Colon (tissue), 2 donors: ENCODE measurements around the gene AHRR.
"Not testable (repeated sequence)": the region's sequence is repeated elsewhere in the genome, so short reads cannot be mapped to it uniquely, and the experiment has no call there.

Source experiments
- FAIRE-seq: peaks from 2 replicates; lab custom pipeline; 2012; peaks lifted over from hg19 to GRCh38; lab: Jason Lieb, UNC
- donor health status: control.
- donor health status: control.

AHRR gene

GRCh38 chr5:378976-379742 is 57.6 kb downstream of the AHRR start:
- FAIRE-seq = no peak

GRCh38 chr5:380701-381309 is 59.3 kb downstream of the AHRR start:
- no peak for FAIRE-seq

DNA sequence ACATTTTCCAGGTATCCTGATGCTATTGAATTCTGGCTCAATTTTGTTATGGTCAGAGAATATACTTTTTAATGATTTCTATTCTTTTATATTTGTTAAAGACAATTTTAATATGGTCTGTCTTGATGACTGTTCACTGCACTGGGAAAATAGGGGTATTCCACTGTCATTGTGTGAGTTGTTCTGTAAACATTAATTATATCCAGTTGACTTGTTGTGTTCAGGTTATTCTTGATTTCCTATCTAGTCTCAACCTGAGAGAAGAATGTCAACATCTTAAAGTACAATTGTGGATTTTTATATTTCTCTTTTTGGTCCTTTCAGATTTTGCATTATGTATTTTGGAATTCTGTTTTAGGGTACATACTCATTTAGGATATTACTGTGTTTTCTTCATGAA is 61.6 kb downstream of the AHRR start:
- no peak for FAIRE-seq

DNA sequence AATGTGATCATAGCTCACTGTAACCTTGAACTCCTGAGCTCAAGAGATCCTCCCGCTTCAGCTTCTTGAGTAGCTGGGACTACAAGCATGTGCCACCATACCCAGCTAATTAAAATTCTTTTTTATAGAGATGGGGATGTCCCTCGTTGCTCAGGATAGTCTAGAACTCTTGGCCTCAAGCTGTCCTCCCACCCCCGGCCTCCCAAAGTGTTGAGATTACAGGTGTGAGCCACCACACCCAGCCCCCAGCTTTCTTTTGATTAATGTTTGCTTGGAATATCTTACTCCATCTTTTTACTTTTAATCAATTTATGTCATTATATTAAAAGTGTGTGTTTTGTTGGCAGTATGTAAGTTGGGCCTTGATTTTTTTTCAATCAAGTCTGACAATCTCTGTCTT is 62.1 kb downstream of the AHRR start:
- no peak for FAIRE-seq

- not testable (repeated sequence) for FAIRE-seq
These were observed 63.1 kb downstream of the AHRR start for GRCh38 chr5:384576-384975.

DNA sequence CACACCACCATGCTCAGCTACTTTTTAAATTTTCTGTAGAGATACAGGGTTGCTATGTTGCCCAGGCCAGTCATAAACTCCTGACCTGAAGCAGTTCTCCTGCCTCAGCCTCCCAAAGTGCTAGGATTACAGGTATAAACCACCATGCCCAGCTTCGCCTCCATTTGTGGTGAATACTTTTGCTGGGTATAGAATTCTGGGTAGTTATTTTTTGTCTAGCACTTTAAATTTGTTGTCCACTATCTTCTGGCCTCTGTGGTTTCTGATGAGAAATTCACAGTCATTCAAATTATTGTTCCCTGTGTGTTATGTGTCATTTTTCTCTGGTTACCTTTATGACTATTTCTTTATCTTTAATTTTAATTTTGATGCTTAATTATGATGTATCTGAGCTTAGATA is 63.8 kb downstream of the AHRR start:
- FAIRE-seq = no peak

DNA sequence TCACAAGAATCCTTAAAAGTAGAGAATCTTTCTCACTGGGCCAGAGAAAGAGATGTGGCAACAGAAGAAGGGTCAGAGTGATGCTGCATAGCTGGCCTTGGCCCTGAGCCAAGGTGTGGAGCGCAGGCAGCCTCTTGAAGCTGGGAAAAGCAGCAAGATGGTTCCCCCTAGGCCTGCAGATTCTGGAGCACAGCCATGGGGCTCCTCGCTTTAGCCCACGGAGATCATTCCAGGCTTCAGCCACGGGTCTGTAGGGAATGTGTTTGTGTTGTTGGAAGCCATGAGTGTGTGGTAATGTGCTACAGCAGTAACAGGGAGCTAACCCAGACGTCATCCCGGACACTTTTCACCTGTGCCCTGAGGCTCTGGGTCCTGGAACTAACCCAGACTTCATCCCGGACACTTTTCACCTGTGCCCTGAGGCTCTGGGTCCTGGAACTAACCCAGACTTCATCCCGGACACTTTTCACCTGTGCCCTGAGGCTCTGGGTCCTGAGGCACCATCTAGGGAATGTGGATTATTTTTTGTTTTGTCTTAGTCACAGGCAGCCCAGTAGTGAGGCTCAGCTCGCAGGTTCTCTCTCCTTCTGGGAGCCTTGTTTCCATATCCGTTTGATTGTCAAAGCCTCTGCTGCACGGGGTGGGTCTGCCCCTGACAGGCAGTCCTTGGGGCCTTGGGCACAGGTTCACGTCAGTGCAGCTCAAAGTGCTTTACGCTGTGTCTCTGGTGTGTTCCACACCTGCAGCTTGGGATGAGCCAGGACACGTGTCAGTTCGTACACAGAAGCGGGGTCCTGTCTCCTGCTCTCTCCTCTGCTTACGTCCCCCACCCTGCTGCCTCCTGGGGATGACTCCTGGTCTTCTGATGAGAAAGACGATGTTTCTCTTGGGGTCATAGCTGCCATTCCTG is 65.2 kb downstream of the AHRR start:
- no peak for FAIRE-seq

DNA sequence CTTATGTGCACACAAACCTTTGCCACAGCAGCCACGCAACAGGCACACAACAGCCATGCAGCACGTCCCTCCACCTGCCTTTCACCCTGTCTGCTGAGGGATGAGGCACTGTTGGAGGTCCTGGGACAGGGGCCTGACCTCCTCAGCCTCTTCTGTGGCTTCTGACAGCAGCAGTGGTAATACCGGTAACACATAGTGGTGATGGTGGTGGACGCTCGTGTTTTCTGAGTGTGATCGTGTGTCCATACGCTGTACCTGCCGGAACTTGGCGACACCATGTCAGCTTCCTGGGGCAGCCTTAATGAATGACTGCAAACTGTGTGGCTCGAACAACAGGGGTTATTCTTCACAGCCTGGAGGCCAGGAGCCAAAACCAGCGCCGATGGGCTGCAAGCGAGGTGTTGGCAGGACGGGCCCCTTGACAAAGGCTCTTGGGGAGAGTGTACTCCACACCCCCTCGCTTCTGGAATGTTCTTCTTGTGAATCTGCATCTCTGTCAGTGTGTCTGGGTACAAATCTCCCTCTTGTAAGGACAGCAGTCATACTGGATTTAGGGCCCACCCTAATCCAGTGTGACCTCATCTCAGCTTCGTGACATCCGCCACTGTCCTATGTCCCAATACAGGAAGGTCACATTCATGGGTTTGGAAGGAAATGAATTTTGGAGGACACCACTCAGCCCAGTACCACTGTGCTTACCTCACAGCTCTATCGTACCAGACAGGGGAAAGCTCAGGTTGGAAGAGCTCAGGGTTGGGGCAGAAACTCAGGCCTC is 66.2 kb downstream of the AHRR start:
- FAIRE-seq = no peak

DNA sequence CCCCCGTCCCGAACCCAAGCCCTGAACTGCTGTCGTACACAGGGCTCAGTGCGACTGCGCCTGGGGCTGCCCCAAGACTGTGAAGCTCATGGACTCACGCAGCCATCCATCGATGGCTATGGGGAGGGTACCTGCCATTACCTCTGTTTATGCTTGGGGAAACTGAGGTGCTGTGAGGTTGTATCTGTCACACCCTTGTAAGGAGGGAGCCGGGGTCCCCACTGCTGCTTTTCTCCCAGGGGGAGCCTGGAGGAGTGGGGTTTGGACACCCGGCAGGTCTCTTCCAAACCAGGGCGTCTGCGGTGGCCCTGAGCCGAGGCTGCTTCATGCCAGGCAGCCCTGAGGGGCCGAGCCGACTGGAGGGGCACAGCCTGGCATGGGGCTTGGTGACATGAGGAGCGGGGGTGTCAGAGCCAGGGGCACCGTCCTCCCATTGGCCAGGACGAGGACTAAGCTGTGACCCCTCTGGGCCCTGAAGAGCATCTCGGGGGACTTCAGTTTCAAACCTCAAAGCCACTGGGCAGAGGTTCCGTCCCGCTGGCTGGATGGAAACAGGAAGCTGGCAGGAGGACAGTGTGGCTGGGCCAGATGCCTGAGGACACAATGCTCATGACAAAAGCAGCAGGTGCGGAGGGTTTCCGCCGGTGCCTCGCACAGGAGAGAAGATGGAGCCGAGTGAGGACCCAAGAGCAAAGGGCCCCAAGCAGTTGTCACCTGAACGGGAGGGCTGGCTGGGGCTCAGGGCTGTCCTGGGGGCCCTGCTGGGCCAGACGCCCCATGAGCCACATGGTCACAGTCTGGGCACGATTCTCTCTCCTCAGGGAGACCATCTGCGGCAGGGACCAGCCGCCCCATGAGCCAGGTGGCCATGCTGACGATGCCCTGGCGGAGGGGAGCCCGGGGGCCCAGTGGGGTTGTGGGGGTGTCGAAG is 67.0 kb downstream of the AHRR start:
- no peak for FAIRE-seq

GRCh38 chr5:389197-389821 is 67.8 kb downstream of the AHRR start:
- no peak for FAIRE-seq

- FAIRE-seq = no peak
These were observed 68.5 kb downstream of the AHRR start for GRCh38 chr5:389891-390622.

DNA sequence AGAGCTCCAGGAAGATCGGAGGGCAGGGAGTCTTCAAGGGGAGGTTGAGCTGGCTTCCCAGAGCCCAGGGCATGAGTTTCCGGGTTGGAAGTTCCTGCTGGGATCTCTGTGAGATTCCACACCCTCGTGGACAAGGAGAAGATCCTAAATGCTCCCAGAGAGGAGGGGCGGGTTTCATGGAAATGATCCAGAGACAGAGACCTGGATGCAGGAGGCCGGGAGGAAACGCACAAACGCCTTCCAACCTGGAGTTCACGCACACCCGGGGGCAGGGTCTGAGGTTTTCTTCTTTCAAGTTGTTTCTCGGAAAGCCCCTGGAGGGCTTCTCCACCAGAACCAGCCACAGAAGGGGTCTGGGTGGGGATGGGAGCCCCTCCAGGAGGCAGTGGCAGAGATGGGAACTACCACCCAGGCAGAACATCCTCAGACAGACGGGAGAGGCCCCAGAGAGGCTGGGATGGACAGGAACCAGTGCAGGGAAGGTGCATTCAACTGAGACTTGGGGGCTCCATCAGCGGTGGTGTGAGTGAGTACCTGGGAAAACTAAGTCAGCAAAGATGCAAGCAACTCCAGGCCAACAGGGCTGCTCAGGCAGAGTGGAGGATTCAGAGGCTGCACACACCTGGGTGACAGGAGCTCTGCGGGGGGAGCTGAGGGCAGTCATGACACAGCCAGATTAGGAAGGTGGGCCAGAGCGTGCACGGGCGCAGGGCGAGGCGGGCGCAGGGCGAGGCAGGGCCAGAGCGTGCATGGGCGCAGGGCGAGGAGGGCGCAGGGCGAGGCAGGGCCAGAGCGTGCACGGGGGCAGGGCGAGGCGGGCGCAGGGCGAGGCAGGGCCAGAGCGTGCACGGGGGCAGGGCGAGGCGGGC is 69.3 kb downstream of the AHRR start:
- no peak for FAIRE-seq

DNA sequence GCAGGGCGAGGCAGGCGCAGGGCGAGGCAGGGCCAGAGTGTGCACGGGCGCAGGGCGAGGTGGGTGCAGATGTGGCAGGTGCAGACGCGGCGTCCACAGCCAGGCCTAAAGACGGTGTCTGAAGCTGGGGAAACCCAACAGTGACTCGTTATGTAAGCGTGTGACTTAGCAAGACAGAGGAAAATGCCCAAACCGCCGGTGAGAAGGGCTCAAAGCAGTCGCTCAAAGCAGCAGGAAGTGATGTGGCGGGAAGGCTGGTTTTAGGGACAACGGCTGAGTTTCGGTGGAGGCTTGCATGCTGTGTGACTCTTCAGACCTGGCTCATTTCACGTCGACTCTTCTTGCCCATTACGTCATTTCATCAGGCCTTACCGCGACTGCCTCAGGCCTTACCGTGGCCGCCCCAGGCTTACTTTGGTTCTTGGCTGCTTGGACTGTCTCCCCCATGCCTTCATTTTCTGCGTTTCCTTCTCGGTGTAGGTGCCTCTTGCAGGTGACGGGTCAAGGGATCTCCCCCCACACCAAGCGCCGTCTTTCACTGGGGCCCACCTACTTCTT is 71.0 kb downstream of the AHRR start:
- FAIRE-seq = no peak

DNA sequence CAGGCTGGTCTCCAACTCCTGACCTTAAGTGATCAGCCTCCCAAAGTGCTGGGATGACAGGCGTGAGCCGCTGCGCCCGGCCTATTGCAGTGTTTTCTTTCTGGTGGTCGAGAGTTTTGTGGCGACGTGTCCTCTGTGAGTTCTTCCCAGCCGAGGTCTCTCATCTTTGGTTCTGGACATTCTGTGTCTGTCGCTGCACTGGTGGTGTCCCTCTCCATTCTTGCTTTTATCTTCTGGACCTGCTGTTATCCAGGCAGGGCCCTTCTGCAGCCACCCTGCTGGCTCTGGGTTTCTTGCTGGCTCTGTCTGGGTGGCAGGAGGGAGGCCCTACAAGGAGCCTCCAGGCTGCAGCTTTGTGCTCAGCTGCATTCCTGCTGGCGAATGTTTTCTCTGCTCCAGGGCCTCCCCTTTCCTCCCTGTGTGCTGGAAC is 72.3 kb downstream of the AHRR start:
- FAIRE-seq = no peak

DNA sequence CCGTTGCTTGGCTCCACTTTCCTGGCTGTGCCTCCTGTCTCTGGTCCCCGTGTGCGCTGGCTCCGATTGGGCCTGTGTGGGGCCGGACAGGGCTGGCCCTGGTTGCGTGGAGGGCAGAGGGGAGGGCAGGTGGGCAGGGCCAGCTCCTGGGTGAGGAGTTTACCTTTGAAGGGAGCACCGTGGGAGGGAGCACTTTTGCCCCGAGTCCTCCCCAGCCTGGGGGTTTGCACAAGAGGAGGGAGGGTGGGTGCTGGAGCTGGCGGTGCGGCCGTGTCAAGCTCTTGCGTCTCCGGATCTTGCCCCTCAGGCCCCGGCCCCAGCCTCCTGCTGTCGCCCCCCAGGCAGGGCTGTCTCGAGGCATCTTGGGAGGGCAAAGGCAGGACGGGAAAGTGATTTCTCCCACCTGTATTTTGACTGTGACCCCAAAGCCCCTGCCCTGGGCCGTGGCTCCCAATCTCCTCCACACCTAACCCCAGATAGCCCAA is 73.2 kb downstream of the AHRR start:
- no peak for FAIRE-seq

- FAIRE-seq = no peak
These were observed 73.8 kb downstream of the AHRR start for GRCh38 chr5:395156-395920.

DNA sequence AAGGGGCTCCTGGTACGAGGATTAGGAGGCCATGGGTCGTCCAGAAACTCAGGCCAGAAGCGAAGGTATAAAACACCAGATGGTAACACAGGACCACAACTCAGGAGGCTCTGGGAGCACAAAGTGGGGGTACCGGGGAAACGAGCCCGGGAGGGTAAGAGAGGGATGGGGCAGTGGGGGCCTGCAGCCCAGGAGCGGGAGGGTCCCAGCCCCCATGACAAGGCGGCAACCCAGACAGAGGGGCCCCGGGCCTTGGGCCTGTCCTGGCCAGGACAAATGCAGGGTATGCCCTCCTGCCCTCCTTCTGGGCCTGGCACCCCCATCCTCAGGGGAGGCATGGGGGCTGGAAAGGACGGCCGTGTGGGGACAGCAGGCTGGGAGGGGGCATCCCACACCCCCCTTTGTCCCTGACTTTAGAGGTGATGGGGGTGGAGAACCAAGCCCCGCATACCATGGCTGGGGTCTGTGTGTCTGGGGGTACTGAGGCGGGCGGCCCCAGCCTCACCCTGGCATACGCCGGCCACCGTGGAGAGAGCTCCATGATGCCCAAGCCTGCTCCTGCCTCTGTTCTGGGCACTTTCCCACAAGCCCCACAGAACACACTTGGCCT is 74.5 kb downstream of the AHRR start:
- no peak for FAIRE-seq
